Lower leg skin (tissue), 3 donors: ENCODE measurements around the gene FAM110A.
"Not testable (repeated sequence)": the region's sequence is repeated elsewhere in the genome, so short reads cannot be mapped to it uniquely, and the experiment has no call there.

Experiments
- CTCF ChIP-seq, 3 donors: fragments of 450-650 bp; IDR thresholded peaks; one replicate each; pipeline ENCODE4 v1.5.1; 2016; ENCODE audit warnings: antibody characterized with exemption in 3 of 3, mild to moderate bottlenecking in 3 of 3, moderate library complexity in 2 of 3
- POLR2A ChIP-seq, 2 donors: fragments of 450-650 bp; IDR thresholded peaks; one replicate each; pipeline ENCODE4 v1.6.1; 2016 to 2017; ENCODE audit warnings: antibody characterized with exemption in 2 of 2, mild to moderate bottlenecking in 1 of 2, moderate library complexity in 1 of 2

- not testable (repeated sequence) for TF ChIP-seq CTCF, POLR2A (IDR thresholded peaks at IDR 0.05)
Observed at GRCh38 chr20:812435-812814, 21.1 kb upstream of the FAM110A start.
